CD4-positive, alpha-beta T cell treated with Interferon alpha-2 for 1 hour (primary cell): ENCODE data around the gene PRKAR2B.
"Not testable (repeated sequence)": the region's sequence is repeated elsewhere in the genome, so short reads cannot be mapped to it uniquely, and the experiment has no call there.

Experiments used
- DNase-seq, 2 donors: peaks; one replicate each; pipeline ENCODE4 v3.0.0-alpha.2; 2020 to 2022

PRKAR2B gene

GRCh38 chr7:107128217-107128616 is 83.7 kb downstream of the PRKAR2B start:
- no peak for DNase-seq

- DNase-seq = no peak
Measured at GRCh38 chr7:107128748-107129147, 84.2 kb downstream of the PRKAR2B start.

- DNase-seq = no peak
Measured at GRCh38 chr7:107130487-107131220, 86.1 kb downstream of the PRKAR2B start.

GRCh38 chr7:107133396-107133795 is 88.9 kb downstream of the PRKAR2B start:
- no peak for DNase-seq

GRCh38 chr7:107138696-107139420 is 94.4 kb downstream of the PRKAR2B start:
- no peak for DNase-seq

- DNase-seq = not testable (repeated sequence)
Measured at GRCh38 chr7:107143875-107144274, 99.4 kb downstream of the PRKAR2B start.

GRCh38 chr7:107145067-107145838 is 100.7 kb downstream of the PRKAR2B start:
- DNase-seq = no peak

- peak; percentile 37 to 56 for DNase-seq
Measured at GRCh38 chr7:107147464-107148393, 103.2 kb downstream of the PRKAR2B start.

- no peak for DNase-seq
Measured at GRCh38 chr7:107148721-107149120, 104.2 kb downstream of the PRKAR2B start.

- no peak for DNase-seq
Measured at GRCh38 chr7:107149863-107150262, 105.4 kb downstream of the PRKAR2B start.

- DNase-seq = peak; percentile 75 to 84
Measured at GRCh38 chr7:107150375-107151073, 106.0 kb downstream of the PRKAR2B start.

GRCh38 chr7:107151538-107151937 is 107.0 kb downstream of the PRKAR2B start:
- DNase-seq = no peak

- DNase-seq = no peak
Measured at GRCh38 chr7:107152011-107152410, 107.5 kb downstream of the PRKAR2B start.

GRCh38 chr7:107154826-107155225 is 110.3 kb downstream of the PRKAR2B start:
- DNase-seq = no peak

GRCh38 chr7:107155726-107156125 is 111.2 kb downstream of the PRKAR2B start:
- not testable (repeated sequence) for DNase-seq

GRCh38 chr7:107157091-107157490 is 112.6 kb downstream of the PRKAR2B start:
- no peak for DNase-seq

- DNase-seq = no peak
Measured at GRCh38 chr7:107158028-107158427, 113.5 kb downstream of the PRKAR2B start.

GRCh38 chr7:107160389-107160788 is 115.9 kb downstream of the PRKAR2B start:
- no peak for DNase-seq

GRCh38 chr7:107161415-107161814 is 116.9 kb downstream of the PRKAR2B start:
- DNase-seq = no peak

GRCh38 chr7:107162475-107162874 is 118.0 kb downstream of the PRKAR2B start:
- no peak for DNase-seq

GRCh38 chr7:107164092-107164491 is 119.6 kb downstream of the PRKAR2B start:
- DNase-seq = no peak

GRCh38 chr7:107165341-107165740 is 120.8 kb downstream of the PRKAR2B start:
- DNase-seq = no peak
